ENCODE measurements around the gene PEX3. TPM values are rescaled to one million over a fixed set of nuclear protein-coding genes. Genes with fewer than 3 reads are reported as not detected.
A peak's percentile ranks its signal among the peaks of the same experiment; 100 is the strongest.
"Not testable (repeated sequence)": the region's sequence is repeated elsewhere in the genome, so short reads cannot be mapped to it uniquely, and the experiment has no call there.

Gene PEX3
- total and polyA plus RNA-seq, 12 donors, result 5.0 to 26.8 (median 22.0) TPM

- Histone ChIP-seq H3K27me3 (no peaks in the 10 kb centered on the region), H3K9me3 (no peaks in the 10 kb centered on the region), H3K4me1 (no peaks in the 10 kb centered on the region), H3K36me3 (peaks cover 0 to 40% (median 0%) of the 10 kb centered on the region in 9 donors), H3K4me3 (no peak overlapping the region), H3K27ac (no peak overlapping the region)
- no peak for DNase-seq
- ATAC-seq, result no peak
- intact Hi-C loops (cut with DNase I), result loop anchor here in 3 of 10 donors (10.0 kb wide), 3 partner anchors 198 to 958 kb away; no protein-coding TSS in a partner anchor
- WGBS, 2 donors, result 96 to 98% methylated on average over 4 of the region's 4 CpGs
- no peak for TF ChIP-seq CTCF (IDR thresholded peaks at IDR 0.05)
These were observed 18.0 kb upstream of the PEX3 start for GRCh38 chr6:143432588-143432987.

- 97% methylated on average over 2 of the region's 2 CpGs for whole genome bisulfite sequencing, 2 donors
- ATAC-seq, result no peak
- Histone ChIP-seq H3K4me3 (no peak overlapping the region), H3K27ac (no peak overlapping the region), H3K27me3 (no peaks in the 10 kb centered on the region), H3K36me3 (peaks cover 0 to 24% (median 0%) of the 10 kb centered on the region in 9 donors), H3K4me1 (no peaks in the 10 kb centered on the region), H3K9me3 (peaks cover 0 to 5% (median 0%) of the 10 kb centered on the region in 11 donors)
- no peak for TF ChIP-seq CTCF (IDR thresholded peaks at IDR 0.05)
- intact Hi-C loops (cut with DNase I), result no loop called here
- DNase-seq, result no peak
These were observed 9.6 kb upstream of the PEX3 start for GRCh38 chr6:143441010-143441409.

GRCh38 chr6:143441680-143442545 lies 8.7 kb upstream of the PEX3 start:
- no peak for DNase-seq
- WGBS, 2 donors, result 94 to 95% methylated on average over 8 of the region's 8 CpGs
- intact Hi-C loops (cut with DNase I), result no loop called here
- H3K27me3 ChIP-seq, result no peaks in the 10 kb centered on the region
- no peak overlapping the region for H3K27ac ChIP-seq
- no peak for TF ChIP-seq CTCF (IDR thresholded peaks at IDR 0.05)
- H3K9me3 ChIP-seq, result peaks cover 0 to 5% (median 0%) of the 10 kb centered on the region in 11 donors
- peaks cover 0 to 19% (median 0%) of the 10 kb centered on the region in 9 donors for H3K36me3 ChIP-seq
- ATAC-seq, result no peak
- no peaks in the 10 kb centered on the region for H3K4me1 ChIP-seq
- H3K4me3 ChIP-seq, result no peak overlapping the region

- ATAC-seq (peak in 5 of 8 donors; percentile 41 to 61 (median 58)), DNase-seq (peak in 1 of 2 donors; percentile 8)
- peaks cover 0 to 5% (median 0%) of the 10 kb centered on the region in 11 donors for H3K9me3 ChIP-seq
- WGBS, 2 donors, result 72 to 76% methylated on average over 2 of the region's 2 CpGs
- intact Hi-C loops (cut with DNase I), result no loop called here
- H3K27me3 ChIP-seq, result no peaks in the 10 kb centered on the region
- H3K4me1 ChIP-seq, result no peaks in the 10 kb centered on the region
- peaks cover 0 to 13% (median 0%) of the 10 kb centered on the region in 9 donors for H3K36me3 ChIP-seq
- no peak for TF ChIP-seq CTCF (IDR thresholded peaks at IDR 0.05)
- no peak overlapping the region for H3K4me3 ChIP-seq
- H3K27ac ChIP-seq, result no peak overlapping the region
These were observed 7.5 kb upstream of the PEX3 start for GRCh38 chr6:143443096-143443495.

- H3K27ac ChIP-seq; intact Hi-C loops (cut with DNase I); H3K9me3 ChIP-seq; H3K27me3 ChIP-seq; DNase-seq; ATAC-seq; H3K4me3 ChIP-seq; H3K36me3 ChIP-seq: not testable (repeated sequence)
- 98 to 100% methylated on average over 2 of the region's 2 CpGs for WGBS, 2 donors
- peaks cover 3 to 28% (median 22%) of the 10 kb centered on the region in 9 donors for H3K4me1 ChIP-seq
These were observed 2.7 kb upstream of the PEX3 start for GRCh38 chr6:143447865-143448264.
